HepG2 (cell line): ENCODE results near the gene FBXW5. TPM values are rescaled to one million over a fixed set of nuclear protein-coding genes. Genes with fewer than 3 reads are reported as not detected.

Source experiments
- ATAC-seq: fragments of 200-7000 bp; cut with Tn5 transposase; 3 replicates; pipeline ENCODE4 v1.9.1; 2020; ENCODE audit warnings: mild to moderate bottlenecking, moderate library complexity
- BruUV-seq: library from RNA; stranded (reverse); fragments of 400-500 nt; replicated peaks from 2 replicates; lab custom pipeline; 2021; lab: Mats Ljungman, UMichigan
- CTCF ChIA-PET: fragments of 300-600 bp; formaldehyde crosslinking; extraction: SDS; loops from one replicate; lab custom pipeline; 2021; ENCODE audit warnings: low total read pairs, inconsistent platforms, low intra/inter-chr PET ratio; lab: Yijun Ruan, JAX
- POLR2A ChIA-PET: fragments of 350-600 bp; sonication (Branson Sonifier 250); formaldehyde crosslinking; loops from one replicate; lab custom pipeline; 2020; ENCODE audit warnings: antibody characterized with exemption, inconsistent platforms; lab: Yijun Ruan, JAX
- DNase-seq: peaks from one replicate; pipeline ENCODE4 v3.0.0-alpha.2; 2015; ENCODE audit warnings: low spot score
- FAIRE-seq: peaks from 3 replicates; lab custom pipeline; 2011; peaks lifted over from hg19 to GRCh38; lab: Jason Lieb, UNC
- H2AFZ ChIP-seq: one replicate; pipeline ENCODE4 v1.6.1; 2011; ENCODE audit warnings: low read length, inconsistent platforms
- H3K27ac ChIP-seq: fragments of 300-600 bp; 3 replicates; pipeline ENCODE4 v1.8.0; 2011; ENCODE audit warnings: mixed run types, mild to moderate bottlenecking, mixed read lengths, low read length, inconsistent platforms; ENCODE audit not compliant: insufficient read depth; ENCODE audit errors: extremely low read length
- H3K27me3 ChIP-seq, 2 experiments: fragments of 200-600 bp in 1 of 2; 2 replicates in 1 of 2; 3 replicates in 1 of 2; pipeline versions ENCODE4 v1.6.0 to v1.8.0; 2011; ENCODE audit warnings: low read length in 2 of 2, mild to moderate bottlenecking in 2 of 2, moderate library complexity in 2 of 2, inconsistent platforms in 1 of 2; ENCODE audit not compliant: insufficient read depth in 2 of 2, control insufficient read depth in 1 of 2
- H3K36me3 ChIP-seq, 2 experiments: fragments of 200-600 bp in 1 of 2; replicated peaks in 1 of 2; 2 replicates in 1 of 2; 3 replicates in 1 of 2; pipeline versions ENCODE4 v1.5.1 to v1.8.0; 2011; ENCODE audit warnings: low read length in 2 of 2, inconsistent platforms in 1 of 2; ENCODE audit not compliant: insufficient read depth in 2 of 2, control insufficient read depth in 1 of 2
- H3K4me1 ChIP-seq: 2 replicates; pipeline ENCODE4 v1.5.1; 2012; ENCODE audit warnings: low read length, inconsistent platforms; ENCODE audit not compliant: insufficient read depth
- H3K4me2 ChIP-seq: 2 replicates; pipeline ENCODE4 v1.6.0; 2011; ENCODE audit warnings: low read depth, low read length, inconsistent platforms
- H3K4me3 ChIP-seq, 3 experiments: fragments of 200-600 bp in 1 of 3; sonication (generic), shearing (Covaris generic) in 1 of 3; replicated peaks in 1 of 3; 2 replicates each; pipeline ENCODE4 v1.5.1; 2011 to 2016; ENCODE audit warnings: low read length in 3 of 3, inconsistent platforms in 2 of 3, low read depth in 2 of 3, mild to moderate bottlenecking in 2 of 3, control low read depth in 1 of 3, mixed read lengths in 1 of 3; ENCODE audit not compliant: insufficient read depth in 1 of 3
- H3K79me2 ChIP-seq: one replicate; pipeline ENCODE4 v1.6.1; 2011; ENCODE audit warnings: low read length, inconsistent platforms; ENCODE audit not compliant: insufficient read depth
- H3K9ac ChIP-seq: 2 replicates; pipeline ENCODE4 v1.6.0; 2011; ENCODE audit warnings: mild to moderate bottlenecking, low read depth, low read length, inconsistent platforms; ENCODE audit not compliant: insufficient read depth
- H3K9me3 ChIP-seq: 2 replicates; pipeline ENCODE4 v1.5.1; 2012; ENCODE audit warnings: mild to moderate bottlenecking, low read length
- H4K20me1 ChIP-seq: 2 replicates; pipeline ENCODE4 v1.6.0; 2011; ENCODE audit warnings: inconsistent platforms, mild to moderate bottlenecking, low read length, moderate library complexity; ENCODE audit not compliant: insufficient read depth
- HIVEP1 ChIP-seq: sonication (generic); formaldehyde crosslinking; IDR thresholded peaks from 2 replicates; pipeline ENCODE4 v1.4.0; 2020; ENCODE audit warnings: mild to moderate bottlenecking, missing genetic modification reagents
- SKIL ChIP-seq: sonication (generic); formaldehyde crosslinking; IDR thresholded peaks from 2 replicates; pipeline ENCODE4 v1.8.0; 2022; ENCODE audit warnings: missing genetic modification reagents, mild to moderate bottlenecking, moderate library complexity, borderline replicate concordance
- TCF12 ChIP-seq, 2 experiments: fragments of 450-650 bp in 1 of 2; sonication (generic) in 1 of 2; formaldehyde crosslinking in 1 of 2; IDR thresholded peaks; 2 replicates each; pipeline versions ENCODE4 v1.6.1 to v1.8.0; 2017 to 2022; ENCODE audit warnings: antibody characterized with exemption in 1 of 2, mild to moderate bottlenecking in 1 of 2, missing genetic modification reagents in 1 of 2, moderate library complexity in 1 of 2
- ZNF33A ChIP-seq: sonication (generic); formaldehyde crosslinking; IDR thresholded peaks from 2 replicates; pipeline ENCODE4 v1.5.1; 2020; ENCODE audit warnings: missing genetic modification reagents, mild to moderate bottlenecking, moderate library complexity, borderline replicate concordance
- ZNF512 ChIP-seq: sonication (generic); formaldehyde crosslinking; IDR thresholded peaks from 2 replicates; pipeline ENCODE4 v1.4.0; 2020; ENCODE audit warnings: mild to moderate bottlenecking, missing genetic modification reagents
- ZNF800 ChIP-seq: sonication (generic); formaldehyde crosslinking; IDR thresholded peaks from 2 replicates; pipeline ENCODE4 v1.4.0; 2020; ENCODE audit warnings: missing genetic modification reagents
- WGBS: methylation state at CpG from one replicate; pipeline ENCODE4 v1.1.6; 2017; ENCODE audit warnings: low lambda C conversion rate; 5-methylcytosine and 5-hydroxymethylcytosine counted together
- in situ Hi-C: cut with HindIII; loops from 2 replicates; pipeline ENCODE4 v1.10.0; 2017; ENCODE audit warnings: low pct_unique_long_range_greater_than_20kb; ENCODE audit not compliant: extremely low pct_ligation_motif_present
- intact Hi-C: fragments of 100-400 bp; cut with micrococcal nuclease; formaldehyde crosslinking; loops from one replicate; pipeline ENCODE4 v1.10.0; 2022; ENCODE audit not compliant: unreplicated experiment
- polyA plus RNA-seq, 8 experiments: library from polyadenylated mRNA; depleted of rRNA in 3 of 8; stranded (reverse) in 7 of 8; unstranded in 1 of 8; fragments of >200 nt; fragmentation: Illumina TruSeq in 4 of 8; extraction: Trizol in 4 of 8; gene quantifications; 2 replicates each; pipeline versions ENCODE4 v1.2.1 to v1.2.3, GENCODE V29; 2011 to 2016; ENCODE audit warnings: low read depth in 4 of 8, missing spikeins in 1 of 8, mixed read lengths in 1 of 8; ENCODE audit not compliant: insufficient read depth in 1 of 8
- total RNA-seq, 5 experiments: library from RNA; depleted of rRNA; stranded (reverse); fragments of >200 nt; fragmentation: Illumina TruSeq; extraction: Trizol; gene quantifications; 2 replicates each; pipeline ENCODE4 v1.2.3, GENCODE V29; 2016; ENCODE audit warnings: low read depth in 1 of 5

Gene FBXW5
- total and polyA plus RNA-seq, 2 of the 13 experiments (the other 11 are each of a cell fraction or from before 2014, with no cell fraction given): 52.0 to 60.4 TPM

- CTCF ChIA-PET: no interaction called here
- Histone ChIP-seq H3K79me2 (no peaks in the 10 kb centered on the region), H3K4me2 (no peak overlapping the region), H3K4me3 (no peak overlapping the region), H4K20me1 (no peaks in the 10 kb centered on the region), H3K36me3 (peaks cover 25 to 57% of the 10 kb centered on the region in 2 experiments), H2AFZ (no peak overlapping the region), H3K27me3 (no peaks in the 10 kb centered on the region), H3K9me3 (no peaks in the 10 kb centered on the region), H3K4me1 (peaks cover 5% of the 10 kb centered on the region), H3K27ac (no peak overlapping the region)
- ATAC-seq: no peak
- in situ Hi-C loops: no loop called here
- WGBS: over 99% methylated on average over 22 of the region's 29 CpGs
- DNase-seq: no peak
- FAIRE-seq: no peak
- TF ChIP-seq ZNF512 (CRISPR knock-in tag): no peak
- TF ChIP-seq, all 625 proteins: peak for 0
- no TSS peak for BruUV-seq
- no peak overlapping the region for H3K9ac ChIP-seq
- intact Hi-C loops: no loop called here
- POLR2A ChIA-PET: no interaction called here
Measured at GRCh38 chr9:136907011-136907914, 37.3 kb downstream of the FBXW5 start.

GRCh38 chr9:136906266-136906665 is 38.3 kb downstream of the FBXW5 start:
- H3K4me3 ChIP-seq: no peak overlapping the region
- ATAC-seq (no peak), DNase-seq (no peak), FAIRE-seq (no peak)
- 99% methylated on average over 4 of the region's 4 CpGs for WGBS
- peaks cover 27 to 64% of the 10 kb centered on the region in 2 experiments for H3K36me3 ChIP-seq
- peaks cover 1% of the 10 kb centered on the region; the same call in 1 of the 2 replicates for H4K20me1 ChIP-seq
- peaks cover 15% of the 10 kb centered on the region for H3K4me1 ChIP-seq
- ChIA-PET CTCF (no interaction called here), POLR2A (no interaction called here)
- H3K79me2 ChIP-seq: no peaks in the 10 kb centered on the region
- no peak overlapping the region for H3K27ac ChIP-seq
- no peak overlapping the region for H3K4me2 ChIP-seq
- H3K9me3 ChIP-seq: no peaks in the 10 kb centered on the region
- intact Hi-C loops: no loop called here
- in situ Hi-C loops: no loop called here
- TF ChIP-seq SKIL (CRISPR knock-in tag) (no peak), ZNF800 (CRISPR knock-in tag) (no peak), TCF12 (IDR thresholded peaks at IDR 0.05) (no peak), TCF12 (CRISPR knock-in tag; IDR thresholded peaks at IDR 0.05) (no peak), HIVEP1 (CRISPR knock-in tag) (no peak), ZNF33A (CRISPR knock-in tag) (no peak)
- H2AFZ ChIP-seq: no peak overlapping the region
- BruUV-seq: no TSS peak
- H3K9ac ChIP-seq: no peak overlapping the region
- no peaks in the 10 kb centered on the region for H3K27me3 ChIP-seq
